H1 (cell line): ENCODE data around the gene TMEM39A. TPM values are rescaled to one million over a fixed set of nuclear protein-coding genes. Genes with fewer than 3 reads are reported as not detected.

Experiments used
- CTCF ChIA-PET: fragments of 300-600 bp; sonication (Branson Sonifier 250); formaldehyde crosslinking; loops from one replicate; lab custom pipeline; 2021; ENCODE audit not compliant: partially characterized antibody; lab: Charles Lee
- POLR2A ChIA-PET: fragments of 300-600 bp; sonication (Branson Sonifier 250); formaldehyde crosslinking; loops from one replicate; lab custom pipeline; 2021; ENCODE audit warnings: inconsistent platforms; ENCODE audit not compliant: partially characterized antibody; lab: Charles Lee
- DNase-seq, 2 experiments: peaks; one replicate each; pipeline versions ENCODE4 v3.0.0 to v3.0.0-alpha.2; 2010 to 2022; ENCODE audit warnings: low spot score in 2 of 2, low read depth in 1 of 2, mixed read lengths in 1 of 2
- FAIRE-seq: peaks from 2 replicates; lab custom pipeline; 2011; peaks lifted over from hg19 to GRCh38; lab: Jason Lieb, UNC
- H2AFZ ChIP-seq: 2 replicates; pipeline ENCODE4 v1.8.1; 2012; ENCODE audit warnings: low read length, inconsistent platforms
- H2AK5ac ChIP-seq: 2 replicates; pipeline ENCODE4 v1.6.1; 2013; ENCODE audit warnings: low read depth, low read length
- H2BK120ac ChIP-seq: replicated peaks from 2 replicates; pipeline ENCODE3; 2013; ENCODE audit warnings: low read depth, low read length, inconsistent platforms
- H2BK12ac ChIP-seq: 2 replicates; pipeline ENCODE4 v1.6.1; 2013; ENCODE audit warnings: low read depth, low read length
- H2BK15ac ChIP-seq: 2 replicates; pipeline ENCODE4 v1.6.1; 2013; ENCODE audit warnings: low read length
- H2BK20ac ChIP-seq: 2 replicates; pipeline ENCODE4 v1.6.1; 2013; ENCODE audit warnings: low read length
- H2BK5ac ChIP-seq: 2 replicates; pipeline ENCODE4 v1.6.1; 2013; ENCODE audit warnings: low read depth, low read length
- H3K14ac ChIP-seq: 2 replicates; pipeline ENCODE4 v1.6.1; 2013; ENCODE audit warnings: inconsistent platforms; ENCODE audit not compliant: insufficient read length
- H3K18ac ChIP-seq: 2 replicates; pipeline ENCODE4 v1.6.1; 2013; ENCODE audit warnings: low read length; ENCODE audit errors: extremely low read depth
- H3K23ac ChIP-seq: 2 replicates; pipeline ENCODE4 v1.6.1; 2013; ENCODE audit warnings: inconsistent platforms; ENCODE audit not compliant: insufficient read length
- H3K23me2 ChIP-seq: 2 replicates; pipeline ENCODE4 v1.6.1; 2013; ENCODE audit warnings: low read depth, low read length
- H3K27ac ChIP-seq: 2 replicates; pipeline ENCODE4 v1.6.1; 2011; ENCODE audit warnings: low read depth, low read length, inconsistent platforms
- H3K27me3 ChIP-seq, 4 experiments: replicated peaks in 1 of 4; 1 replicate in 1 of 4; 2 replicates in 3 of 4; pipeline versions ENCODE4 v1.6.1 to v1.8.1; 2011 to 2013; ENCODE audit warnings: low read length in 3 of 4, mild to moderate bottlenecking in 3 of 4, inconsistent platforms in 2 of 4, mixed read lengths in 2 of 4, moderate library complexity in 1 of 4; ENCODE audit not compliant: control insufficient read depth in 3 of 4, insufficient read depth in 3 of 4; ENCODE audit errors: extremely low read depth in 1 of 4
- H3K36me3 ChIP-seq, 4 experiments: 2 replicates each; pipeline versions ENCODE4 v1.6.1 to v1.8.1; 2011 to 2013; ENCODE audit warnings: mild to moderate bottlenecking in 4 of 4, low read length in 3 of 4, moderate library complexity in 2 of 4, control low read depth in 1 of 4, inconsistent platforms in 1 of 4; ENCODE audit not compliant: insufficient read depth in 4 of 4, control insufficient read depth in 2 of 4
- H3K4ac ChIP-seq: replicated peaks from 2 replicates; pipeline ENCODE3; 2013; ENCODE audit warnings: low read length, low read depth, mixed read lengths, inconsistent platforms; ENCODE audit not compliant: insufficient read length
- H3K4me1 ChIP-seq, 4 experiments: replicated peaks in 1 of 4; 1 replicate in 1 of 4; 2 replicates in 3 of 4; pipeline versions ENCODE4 v1.6.1 to v1.8.1; 2011 to 2013; ENCODE audit warnings: low read length in 3 of 4, inconsistent platforms in 2 of 4, mixed read lengths in 1 of 4; ENCODE audit not compliant: insufficient read depth in 4 of 4, control insufficient read depth in 3 of 4
- H3K4me2 ChIP-seq, 2 experiments: 2 replicates each; pipeline versions ENCODE4 v1.6.1 to v1.8.1; 2011 to 2013; ENCODE audit warnings: low read depth in 2 of 2, low read length in 2 of 2, control low read depth in 1 of 2, inconsistent platforms in 1 of 2, mild to moderate bottlenecking in 1 of 2; ENCODE audit not compliant: insufficient read depth in 1 of 2
- H3K4me3 ChIP-seq, 4 experiments: fragments of 200-600, 300-600 bp in 1 of 4; sonication (generic), shearing (Covaris generic), sonication (Bioruptor Twin) in 1 of 4; 2 replicates each; pipeline versions ENCODE4 v1.5.1 to v1.8.1; 2011 to 2016; ENCODE audit warnings: low read length in 4 of 4, low read depth in 3 of 4, control low read depth in 2 of 4, inconsistent platforms in 2 of 4, mild to moderate bottlenecking in 2 of 4, mixed read lengths in 1 of 4, moderate library complexity in 1 of 4; ENCODE audit not compliant: insufficient read depth in 2 of 4; ENCODE audit errors: extremely low read depth in 1 of 4
- H3K56ac ChIP-seq: replicated peaks from 2 replicates; pipeline ENCODE3; 2013; ENCODE audit warnings: low read depth, mild to moderate bottlenecking, mixed read lengths, low read length, inconsistent platforms; ENCODE audit not compliant: insufficient read length
- H3K79me1 ChIP-seq: 2 replicates; pipeline ENCODE4 v1.6.1; 2013; ENCODE audit warnings: low read depth, low read length, control low read depth
- H3K79me2 ChIP-seq, 2 experiments: 2 replicates each; pipeline versions ENCODE4 v1.6.1 to v1.8.1; 2012 to 2013; ENCODE audit warnings: low read length in 2 of 2, mild to moderate bottlenecking in 2 of 2, inconsistent platforms in 1 of 2; ENCODE audit not compliant: insufficient read depth in 2 of 2, control insufficient read depth in 1 of 2
- H3K9ac ChIP-seq, 4 experiments: replicated peaks in 1 of 4; 1 replicate in 1 of 4; 2 replicates in 3 of 4; pipeline versions ENCODE4 v1.6.1 to v1.8.1; 2011 to 2013; ENCODE audit warnings: low read depth in 3 of 4, low read length in 3 of 4, control low read depth in 2 of 4, mild to moderate bottlenecking in 2 of 4, moderate library complexity in 2 of 4, inconsistent platforms in 1 of 4; ENCODE audit errors: extremely low read depth in 1 of 4
- H3K9me3 ChIP-seq, 2 experiments: 2 replicates each; pipeline versions ENCODE4 v1.6.1 to v1.8.1; 2012 to 2013; ENCODE audit warnings: mild to moderate bottlenecking in 2 of 2, moderate library complexity in 2 of 2, control low read depth in 1 of 2, inconsistent platforms in 1 of 2, low read depth in 1 of 2, low read length in 1 of 2, mixed read lengths in 1 of 2; ENCODE audit not compliant: insufficient read depth in 2 of 2
- H4K20me1 ChIP-seq, 2 experiments: replicated peaks in 1 of 2; 2 replicates each; pipeline versions ENCODE3 to v1.8.1; 2011 to 2013; ENCODE audit warnings: inconsistent platforms in 2 of 2, low read length in 2 of 2, mild to moderate bottlenecking in 1 of 2; ENCODE audit not compliant: insufficient read depth in 2 of 2, control insufficient read depth in 1 of 2
- H4K5ac ChIP-seq: 2 replicates; pipeline ENCODE4 v1.6.1; 2013; ENCODE audit warnings: low read length, low read depth, mixed read lengths, inconsistent platforms; ENCODE audit not compliant: insufficient read length
- H4K8ac ChIP-seq: 2 replicates; pipeline ENCODE4 v1.8.0; 2013; ENCODE audit warnings: mild to moderate bottlenecking, moderate library complexity, low read length, inconsistent platforms; ENCODE audit not compliant: insufficient read depth; ENCODE audit errors: extremely low read depth
- H4K91ac ChIP-seq: replicated peaks from 2 replicates; pipeline ENCODE3; 2013; ENCODE audit warnings: low read length, mixed read lengths, inconsistent platforms; ENCODE audit not compliant: insufficient read length
- ASH2L ChIP-seq: fragments of 200-600, 300-600 bp; sonication (generic); IDR thresholded peaks from one replicate; pipeline ENCODE4 v1.7.1; 2017; ENCODE audit warnings: low read length
- RAD21 ChIP-seq, 2 experiments: IDR thresholded peaks in 1 of 2; conservative IDR thresholded peaks in 1 of 2; 2 replicates each; pipeline ENCODE4 v1.6.1; 2011; ENCODE audit warnings: low read depth in 2 of 2, low read length in 2 of 2, improper control_type of control experiment in 1 of 2, inconsistent platforms in 1 of 2, mild to moderate bottlenecking in 1 of 2, moderate library complexity in 1 of 2
- WGBS, 2 experiments: shearing (Covaris generic) in 1 of 2; methylation state at CpG; one replicate each; pipeline versions ENCODE4 v1.1.6 to v1.1.7; 2013 to 2015; ENCODE audit warnings: low lambda C conversion rate in 2 of 2, mixed read lengths in 2 of 2, inconsistent platforms in 1 of 2, low coverage in 1 of 2, missing lambda C conversion rate in 1 of 2; ENCODE audit not compliant: insufficient replicate concordance in 2 of 2, insufficient coverage in 1 of 2, insufficient read length in 1 of 2; ENCODE audit errors: extremely low coverage in 1 of 2, missing lambda C conversion rate in 1 of 2; 5-methylcytosine and 5-hydroxymethylcytosine counted together
- polyA plus RNA-seq, 7 experiments: library from polyadenylated mRNA; depleted of rRNA in 3 of 7; stranded (reverse) in 5 of 7; unstranded in 2 of 7; fragments of >200 nt in 5 of 7; fragments of 200-250 nt in 2 of 7; gene quantifications; 1 replicate in 5 of 7; 2 replicates in 1 of 7; 4 replicates in 1 of 7; pipeline versions ENCODE4 v1.2.1 to v1.2.3, GENCODE V29; 2011 to 2013; ENCODE audit warnings: missing spikeins in 2 of 7, mixed read lengths in 2 of 7
- total RNA-seq: library from RNA; stranded (reverse); fragmentation: NEBNext Ultra II Directional; extraction: Animal tissue kit (Norgen Biotek cat#: 25700); gene quantifications from 2 replicates; pipeline ENCODE4 v1.2.1, GENCODE V29; 2021
- TF ChIP-seq, protein P1 (sequence below), 3 experiments: IDR thresholded peaks; 1 replicate in 2 of 3; 2 replicates in 1 of 3; pipeline versions ENCODE4 v1.5.1 to v1.6.1; 2011; ENCODE audit warnings: low read length in 3 of 3, mild to moderate bottlenecking in 3 of 3, inconsistent platforms in 2 of 3, low read depth in 1 of 3, moderate library complexity in 1 of 3; ENCODE audit not compliant: insufficient read depth in 1 of 3; ENCODE audit errors: control extremely low read depth in 1 of 3

The TMEM39A gene
- total and polyA plus RNA-seq, 2 of the 8 experiments (the other 6 are each of a cell fraction or from before 2014, with no cell fraction given) = 26.8 to 36.1 TPM

DNA sequence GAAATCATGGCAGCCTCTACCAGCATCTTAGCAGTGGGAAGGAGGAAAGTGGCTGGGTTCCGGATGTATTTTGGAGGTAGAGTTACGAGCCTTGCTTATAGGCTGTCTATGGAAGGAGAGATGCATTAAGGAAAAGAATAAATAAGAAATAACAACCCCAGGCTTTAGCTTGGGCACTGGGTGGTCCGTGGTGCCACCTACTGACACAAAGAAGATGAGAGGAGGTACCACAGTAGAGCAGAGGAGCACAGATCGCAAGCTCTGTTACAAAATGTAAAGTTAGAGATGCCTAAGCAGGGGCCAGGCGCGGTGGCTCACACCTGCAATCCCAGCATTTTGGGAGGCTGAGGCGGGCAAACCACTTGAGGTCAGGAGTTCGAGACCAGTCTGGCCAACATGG, 74.8 kb downstream of the TMEM39A start:
- no peak overlapping the region for H2AFZ ChIP-seq
- H3K79me1 ChIP-seq = no peaks in the 10 kb centered on the region
- POLR2A ChIA-PET = interaction anchor here (0.7 kb wide), 1 partner anchor 39 kb away, joined by 3 read pairs; no protein-coding TSS in a partner anchor
- no peak overlapping the region for H2AK5ac ChIP-seq
- H2BK20ac ChIP-seq = no peak overlapping the region
- H3K36me3 ChIP-seq = no peaks in the 10 kb centered on the region
- no peak overlapping the region for H3K4me3 ChIP-seq
- H2BK15ac ChIP-seq = no peak overlapping the region
- H3K9me3 ChIP-seq = no peaks in the 10 kb centered on the region
- no peak overlapping the region for H3K14ac ChIP-seq
- H3K18ac ChIP-seq = no peak overlapping the region
- H3K4me1 ChIP-seq = no peaks in the 10 kb centered on the region
- H3K23me2 ChIP-seq = no peaks in the 10 kb centered on the region
- no peak overlapping the region for H4K5ac ChIP-seq
- peak; percentile 66 to 69 for TF ChIP-seq RAD21 (IDR thresholded peaks at IDR 0.05 in 1 of 2, conservative IDR thresholded peaks at IDR 0.05 in 1 of 2; ENCODE audit: low read depth in 2 of 2, low read length in 2 of 2)
- no peak for TF ChIP-seq ASH2L
- TF ChIP-seq, protein P1, sequence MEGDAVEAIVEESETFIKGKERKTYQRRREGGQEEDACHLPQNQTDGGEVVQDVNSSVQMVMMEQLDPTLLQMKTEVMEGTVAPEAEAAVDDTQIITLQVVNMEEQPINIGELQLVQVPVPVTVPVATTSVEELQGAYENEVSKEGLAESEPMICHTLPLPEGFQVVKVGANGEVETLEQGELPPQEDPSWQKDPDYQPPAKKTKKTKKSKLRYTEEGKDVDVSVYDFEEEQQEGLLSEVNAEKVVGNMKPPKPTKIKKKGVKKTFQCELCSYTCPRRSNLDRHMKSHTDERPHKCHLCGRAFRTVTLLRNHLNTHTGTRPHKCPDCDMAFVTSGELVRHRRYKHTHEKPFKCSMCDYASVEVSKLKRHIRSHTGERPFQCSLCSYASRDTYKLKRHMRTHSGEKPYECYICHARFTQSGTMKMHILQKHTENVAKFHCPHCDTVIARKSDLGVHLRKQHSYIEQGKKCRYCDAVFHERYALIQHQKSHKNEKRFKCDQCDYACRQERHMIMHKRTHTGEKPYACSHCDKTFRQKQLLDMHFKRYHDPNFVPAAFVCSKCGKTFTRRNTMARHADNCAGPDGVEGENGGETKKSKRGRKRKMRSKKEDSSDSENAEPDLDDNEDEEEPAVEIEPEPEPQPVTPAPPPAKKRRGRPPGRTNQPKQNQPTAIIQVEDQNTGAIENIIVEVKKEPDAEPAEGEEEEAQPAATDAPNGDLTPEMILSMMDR (IDR thresholded peaks at IDR 0.05; ENCODE audit: control extremely low read depth in 1 of 3, insufficient read depth in 1 of 3, low read depth in 1 of 3, low read length in 3 of 3) = peak; percentile 19 to 37 (median 30)
- CTCF ChIA-PET = interaction anchor here (0.8 to 1.9 kb wide), 9 partner anchors 9 to 267 kb away, joined by 3 to 13 read pairs (median 3); partner anchors contain the start of gene B4GALT4
- no peak overlapping the region for H3K23ac ChIP-seq
- H4K20me1 ChIP-seq = no peaks in the 10 kb centered on the region
- H4K91ac ChIP-seq = no peak overlapping the region
- H4K8ac ChIP-seq = no peak overlapping the region
- no peak overlapping the region for H3K9ac ChIP-seq
- no peak overlapping the region for H2BK5ac ChIP-seq
- H3K4me2 ChIP-seq = no peak overlapping the region
- H3K4ac ChIP-seq = no peak overlapping the region
- FAIRE-seq = no peak
- no peak overlapping the region for H3K56ac ChIP-seq
- WGBS, 2 experiments = 90% methylated on average over 8 of the region's 8 CpGs; no CpG with 5 or more reads in 1 of the 2 experiments
- H2BK12ac ChIP-seq = no peak overlapping the region
- no peaks in the 10 kb centered on the region for H3K27me3 ChIP-seq
- no peaks in the 10 kb centered on the region for H3K79me2 ChIP-seq
- no peak for DNase-seq
- no peak overlapping the region for H2BK120ac ChIP-seq
- no peak overlapping the region for H3K27ac ChIP-seq
